Gastrocnemius medialis (tissue), 4 donors: ENCODE measurements around the gene KCNJ1. TPM values are rescaled to one million over a fixed set of nuclear protein-coding genes. Genes with fewer than 3 reads are reported as not detected.

ENCODE experiments used
- ATAC-seq, 2 donors: fragments of 150-250 bp; one replicate each; pipeline ENCODE4 v1.9.1; 2016
- DNase-seq, 2 donors: peaks; one replicate each; pipeline ENCODE4 v3.0.0-alpha.2; 2019
- H3K27ac ChIP-seq, 4 donors: fragments of 200-600 bp; sonication (generic); 1 replicate in 1 of 4; 2 replicates in 3 of 4; pipeline ENCODE4 v1.5.1; 2016 to 2018; ENCODE audit warnings: mild to moderate bottlenecking in 2 of 4, moderate library complexity in 1 of 4
- H3K27me3 ChIP-seq, 3 donors: fragments of 200-600 bp; sonication (generic) in 2 of 3; 1 replicate in 1 of 3; 2 replicates in 2 of 3; pipeline versions ENCODE4 v1.5.1 to v1.6.0; 2016 to 2019; ENCODE audit warnings: mild to moderate bottlenecking in 1 of 3, moderate library complexity in 1 of 3
- H3K36me3 ChIP-seq, 2 donors: fragments of 200-600 bp; sonication (generic) in 1 of 2; one replicate each; pipeline ENCODE4 v1.5.1; 2017 to 2018
- H3K4me1 ChIP-seq, 2 donors: fragments of 200-600 bp; sonication (generic) in 1 of 2; one replicate each; pipeline ENCODE4 v1.5.1; 2016 to 2017; ENCODE audit warnings: mild to moderate bottlenecking in 2 of 2
- H3K4me3 ChIP-seq, 4 donors: fragments of 200-600 bp; sonication (generic) in 3 of 4; 1 replicate in 1 of 4; 2 replicates in 3 of 4; pipeline ENCODE4 v1.5.1; 2016 to 2019; ENCODE audit warnings: mild to moderate bottlenecking in 2 of 4
- H3K9me3 ChIP-seq, 3 donors: fragments of 200-600 bp; sonication (generic) in 2 of 3; 1 replicate in 1 of 3; 2 replicates in 2 of 3; pipeline ENCODE4 v1.5.1; 2016 to 2019
- CTCF ChIP-seq, 5 experiments: fragments of 450-650 bp in 3 of 5; fragments of 200-600 bp in 2 of 5; sonication (generic) in 2 of 5; IDR thresholded peaks in 4 of 5; conservative IDR thresholded peaks in 1 of 5; 1 replicate in 4 of 5; 2 replicates in 1 of 5; pipeline ENCODE4 v1.5.1; 2016 to 2019; ENCODE audit warnings: antibody characterized with exemption in 5 of 5, mild to moderate bottlenecking in 3 of 5, moderate library complexity in 3 of 5
- POLR2A ChIP-seq, 2 donors: fragments of 450-650 bp; IDR thresholded peaks; one replicate each; pipeline ENCODE4 v1.6.1; 2017; ENCODE audit warnings: antibody characterized with exemption in 2 of 2, mild to moderate bottlenecking in 2 of 2, moderate library complexity in 2 of 2
- in situ Hi-C, 4 donors: fragments of 200-750 bp; cut with MboI; loops; one replicate each; pipeline versions ENCODE4 v1.15.0 to v1.8.0; 2017; ENCODE audit warnings: low sequenced_read_pairs in 4 of 4
- intact Hi-C: fragments of 100-400 bp; cut with DNase I; formaldehyde crosslinking; loops from one replicate; pipeline ENCODE4 v1.15.1; 2023; ENCODE audit warnings: low total_unique reads
- total RNA-seq, 4 donors: library from RNA; depleted of rRNA; stranded (reverse); fragments of >200 nt; gene quantifications; one replicate each; pipeline versions ENCODE4 v1.1.0 to v1.2.3, GENCODE V29; 2016

Gene KCNJ1
- 1 to 10 TPM in 1 of 4 donors, not detected in 3; 3.1 TPM for total RNA-seq

- H3K27me3 ChIP-seq: no peaks in the 10 kb centered on the region
- H3K36me3 ChIP-seq: no peaks in the 10 kb centered on the region
- DNase-seq (no peak), ATAC-seq (no peak)
- no peak within 1 kb of the TSS for H3K27ac ChIP-seq
- intact Hi-C loops: no loop called here
- H3K4me3 ChIP-seq: no peak within 1 kb of the TSS
- in situ Hi-C loops: no loop called here
- H3K9me3 ChIP-seq: no peaks in the 10 kb centered on the region
- H3K4me1 ChIP-seq: no peaks in the 10 kb centered on the region
- no peak for TF ChIP-seq CTCF (IDR thresholded peaks at IDR 0.05 in 4 of 5, conservative IDR thresholded peaks at IDR 0.05 in 1 of 5)
- no peak for TF ChIP-seq POLR2A (IDR thresholded peaks at IDR 0.05)
Measured at GRCh38 chr11:128867277-128867676, at the start of gene KCNJ1. TSS of gene KCNJ1 (minus strand) at chr11:128867296. CDS start at chr11:128840243, 27,053 bp downstream.

DNA sequence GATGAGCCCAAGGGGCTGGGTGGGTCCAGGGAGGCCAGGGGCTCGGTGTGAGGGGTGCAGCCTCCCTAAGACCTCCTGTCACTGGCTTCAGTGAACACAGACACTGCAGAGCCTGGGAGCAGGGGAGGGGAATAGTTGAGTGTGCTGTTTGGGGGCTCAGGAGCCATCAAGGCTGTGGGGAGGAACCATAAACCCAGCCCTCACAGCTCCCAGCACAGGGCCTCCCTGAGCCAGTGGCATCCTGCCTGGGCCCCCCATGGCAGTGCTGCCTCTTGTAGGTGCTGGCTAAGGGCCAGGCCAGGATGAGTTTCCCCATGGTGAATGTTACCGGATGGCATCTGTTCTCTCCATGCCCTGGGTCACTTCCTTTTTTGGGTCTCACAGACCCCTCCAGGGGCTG lies 49.6 kb upstream of the KCNJ1 start:
- Histone ChIP-seq H3K36me3 (no peaks in the 10 kb centered on the region), H3K27me3 (no peaks in the 10 kb centered on the region), H3K27ac (no peak overlapping the region), H3K4me1 (no peaks in the 10 kb centered on the region), H3K4me3 (no peak overlapping the region), H3K9me3 (no peaks in the 10 kb centered on the region)
- in situ Hi-C loops: loop anchor here in 1 of 4 donors (25.0 kb wide), 1 partner anchor 96 kb away; no protein-coding TSS in a partner anchor
- no peak for TF ChIP-seq POLR2A (IDR thresholded peaks at IDR 0.05)
- TF ChIP-seq CTCF (IDR thresholded peaks at IDR 0.05 in 4 of 5, conservative IDR thresholded peaks at IDR 0.05 in 1 of 5): no peak
- no peak for ATAC-seq
- intact Hi-C loops: no loop called here
- no peak for DNase-seq

GRCh38 chr11:128916037-128916572 lies 49.0 kb upstream of the KCNJ1 start:
- ATAC-seq: no peak
- H3K27ac ChIP-seq: no peak overlapping the region
- H3K36me3 ChIP-seq: no peaks in the 10 kb centered on the region
- DNase-seq: no peak
- no peaks in the 10 kb centered on the region for H3K9me3 ChIP-seq
- TF ChIP-seq POLR2A (IDR thresholded peaks at IDR 0.05): no peak
- TF ChIP-seq CTCF (IDR thresholded peaks at IDR 0.05 in 4 of 5, conservative IDR thresholded peaks at IDR 0.05 in 1 of 5): no peak
- in situ Hi-C loops (loop anchor here in 1 of 4 donors (25.0 kb wide), 1 partner anchor 96 kb away; no protein-coding TSS in a partner anchor), intact Hi-C loops (no loop called here)
- no peaks in the 10 kb centered on the region for H3K4me1 ChIP-seq
- no peak overlapping the region for H3K4me3 ChIP-seq
- no peaks in the 10 kb centered on the region for H3K27me3 ChIP-seq

- Histone ChIP-seq H3K36me3 (no peaks in the 10 kb centered on the region), H3K27ac (no peak overlapping the region), H3K27me3 (no peaks in the 10 kb centered on the region), H3K9me3 (no peaks in the 10 kb centered on the region), H3K4me1 (no peaks in the 10 kb centered on the region), H3K4me3 (no peak overlapping the region)
- no peak for DNase-seq
- in situ Hi-C loops (loop anchor here in 1 of 4 donors (25.0 kb wide), 1 partner anchor 97 kb away; no protein-coding TSS in a partner anchor), intact Hi-C loops (no loop called here)
- no peak for ATAC-seq
- no peak for TF ChIP-seq POLR2A (IDR thresholded peaks at IDR 0.05)
- TF ChIP-seq CTCF (IDR thresholded peaks at IDR 0.05 in 4 of 5, conservative IDR thresholded peaks at IDR 0.05 in 1 of 5): no peak
Measured at GRCh38 chr11:128915149-128915521, 48.0 kb upstream of the KCNJ1 start.
